Activated CD4-positive, alpha-beta T cell treated with anti-CD3 and anti-CD28 coated beads for 36 hours (primary cell): ENCODE results near the gene GPATCH4. TPM values are rescaled to one million over a fixed set of nuclear protein-coding genes. Genes with fewer than 3 reads are reported as not detected.
"Not testable (repeated sequence)": the region's sequence is repeated elsewhere in the genome, so short reads cannot be mapped to it uniquely, and the experiment has no call there.

ENCODE experiments used
- ATAC-seq: fragments of 200-7000 bp; cut with Tn5 transposase; one replicate; pipeline ENCODE4 v1.10.0; 2021; ENCODE audit warnings: mild to moderate bottlenecking, moderate library complexity
- CTCF ChIA-PET: fragments of 350-600 bp; sonication (Branson Sonifier 250); formaldehyde crosslinking; loops from one replicate; lab custom pipeline; 2021; ENCODE audit warnings: antibody characterized with exemption; lab: Charles Lee
- POLR2A ChIA-PET: fragments of 350-600 bp; sonication (Branson Sonifier 250); formaldehyde crosslinking; loops from one replicate; lab custom pipeline; 2021; ENCODE audit warnings: antibody characterized with exemption, inconsistent platforms; lab: Charles Lee
- DNase-seq: peaks from one replicate; pipeline ENCODE4 v3.0.0-alpha.2; 2020
- H3K27ac Mint-ChIP-seq: one replicate; pipeline ENCODE4 v1.8.0; 2021; ENCODE audit warnings: mixed read lengths
- H3K27me3 Mint-ChIP-seq: one replicate; pipeline ENCODE4 v1.8.0; 2021; ENCODE audit warnings: mixed read lengths
- H3K36me3 Mint-ChIP-seq: one replicate; pipeline ENCODE4 v1.8.0; 2021; ENCODE audit warnings: low read depth, mixed read lengths
- H3K4me1 Mint-ChIP-seq: one replicate; pipeline ENCODE4 v1.8.0; 2021; ENCODE audit warnings: mixed read lengths
- H3K4me3 Mint-ChIP-seq: one replicate; pipeline ENCODE4 v1.8.0; 2021; ENCODE audit warnings: mild to moderate bottlenecking, moderate library complexity, mixed read lengths
- H3K9me3 Mint-ChIP-seq: one replicate; pipeline ENCODE4 v1.8.0; 2021; ENCODE audit warnings: low read depth, mixed read lengths
- intact Hi-C, 2 experiments: fragments of 100-400 bp; cut with DNase I in 1 of 2; cut with micrococcal nuclease in 1 of 2; formaldehyde crosslinking; loops; one replicate each; pipeline versions ENCODE4 v1.14.2 to v1.15.1; 2022 to 2024; cut with DNase I, micrococcal nuclease
- total RNA-seq, 2 experiments: library from RNA; stranded (reverse); gene quantifications; one replicate each; pipeline ENCODE4 v1.2.3, GENCODE V29; 2021

GPATCH4 gene
- total RNA-seq, 2 experiments from 2014 or later, result 38.5 to 48.7 TPM

DNA sequence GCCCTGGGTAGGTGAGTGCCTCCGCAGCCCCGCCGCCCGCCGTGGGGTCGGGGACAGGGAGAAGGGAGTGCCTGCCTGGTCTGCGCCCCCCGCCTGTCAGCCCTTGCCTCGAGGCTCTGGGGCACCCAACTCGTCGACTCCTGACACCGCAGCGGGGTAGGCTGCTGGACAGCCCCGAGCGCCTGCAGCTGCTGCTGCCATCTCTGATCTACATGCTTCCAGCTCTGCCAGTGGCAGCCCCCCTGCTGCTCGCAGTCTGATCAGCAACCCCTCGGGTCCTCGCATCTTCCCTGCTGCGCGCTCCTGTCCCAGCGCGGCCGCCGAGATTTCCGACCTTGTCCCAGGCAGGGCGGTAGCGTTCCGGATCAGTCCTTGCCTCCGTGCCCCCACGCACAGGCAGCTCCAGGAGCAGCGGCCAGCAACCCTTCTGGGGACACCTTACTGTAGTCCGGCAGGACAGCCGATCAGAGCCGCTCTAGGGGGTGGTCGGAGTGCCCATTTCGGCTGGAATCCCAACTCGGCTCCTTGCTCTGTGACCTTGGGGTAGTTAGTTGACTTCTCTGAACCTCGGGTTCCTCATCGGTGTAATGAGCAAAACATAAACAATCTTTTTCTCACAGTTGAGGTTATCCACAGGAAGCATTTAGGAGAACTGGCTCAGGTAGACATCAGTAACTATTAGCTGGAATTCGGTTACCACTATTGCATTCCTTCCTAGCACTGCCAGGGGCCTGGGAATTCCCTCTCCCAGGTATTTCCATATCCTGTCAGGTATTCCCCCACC lies 41.2 kb upstream of the GPATCH4 start:
- no peak overlapping the region for H3K4me3 Mint-ChIP-seq
- intact Hi-C loops, result no loop called here
- H3K4me1 Mint-ChIP-seq, result peaks cover 22% of the 10 kb centered on the region
- ATAC-seq, result peak; percentile 9
- H3K27me3 Mint-ChIP-seq, result peaks cover 76% of the 10 kb centered on the region
- DNase-seq, result no peak
- no peaks in the 10 kb centered on the region for H3K9me3 Mint-ChIP-seq
- POLR2A ChIA-PET, result no interaction called here
- H3K36me3 Mint-ChIP-seq, result no peaks in the 10 kb centered on the region
- no peak overlapping the region for H3K27ac Mint-ChIP-seq
- CTCF ChIA-PET, result interaction anchor here (0.6 to 2.6 kb wide), 13 partner anchors 10 to 124 kb away, joined by 3 to 14 read pairs (median 6); no protein-coding TSS in a partner anchor

DNA sequence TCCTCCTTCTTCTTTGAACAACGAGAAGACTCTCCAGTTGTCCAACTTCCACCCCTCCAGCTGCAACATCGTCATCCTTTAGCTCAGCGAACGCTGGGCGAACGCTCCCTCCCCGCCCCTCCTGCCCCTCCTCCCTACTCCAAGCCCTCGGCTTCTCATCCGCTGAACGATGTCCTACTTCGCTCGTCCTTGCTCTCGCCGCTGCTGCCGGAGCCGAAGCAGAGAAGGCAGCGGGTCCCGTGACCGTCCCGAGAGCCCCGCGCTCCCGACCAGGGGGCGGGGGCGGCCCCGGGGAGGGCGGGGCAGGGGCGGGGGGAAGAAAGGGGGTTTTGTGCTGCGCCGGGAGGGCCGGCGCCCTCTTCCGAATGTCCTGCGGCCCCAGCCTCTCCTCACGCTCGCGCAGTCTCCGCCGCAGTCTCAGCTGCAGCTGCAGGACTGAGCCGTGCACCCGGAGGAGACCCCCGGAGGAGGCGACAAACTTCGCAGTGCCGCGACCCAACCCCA lies 40.5 kb upstream of the GPATCH4 start, which contains the start of gene BCAN:
Gene BCAN, plus strand, starts transcription at position 357 of the 504 bp plus-strand sequence. CDS start 3,938 bp downstream, outside the sequence.
- intact Hi-C loops, result no loop called here
- POLR2A ChIA-PET, result no interaction called here

DNA sequence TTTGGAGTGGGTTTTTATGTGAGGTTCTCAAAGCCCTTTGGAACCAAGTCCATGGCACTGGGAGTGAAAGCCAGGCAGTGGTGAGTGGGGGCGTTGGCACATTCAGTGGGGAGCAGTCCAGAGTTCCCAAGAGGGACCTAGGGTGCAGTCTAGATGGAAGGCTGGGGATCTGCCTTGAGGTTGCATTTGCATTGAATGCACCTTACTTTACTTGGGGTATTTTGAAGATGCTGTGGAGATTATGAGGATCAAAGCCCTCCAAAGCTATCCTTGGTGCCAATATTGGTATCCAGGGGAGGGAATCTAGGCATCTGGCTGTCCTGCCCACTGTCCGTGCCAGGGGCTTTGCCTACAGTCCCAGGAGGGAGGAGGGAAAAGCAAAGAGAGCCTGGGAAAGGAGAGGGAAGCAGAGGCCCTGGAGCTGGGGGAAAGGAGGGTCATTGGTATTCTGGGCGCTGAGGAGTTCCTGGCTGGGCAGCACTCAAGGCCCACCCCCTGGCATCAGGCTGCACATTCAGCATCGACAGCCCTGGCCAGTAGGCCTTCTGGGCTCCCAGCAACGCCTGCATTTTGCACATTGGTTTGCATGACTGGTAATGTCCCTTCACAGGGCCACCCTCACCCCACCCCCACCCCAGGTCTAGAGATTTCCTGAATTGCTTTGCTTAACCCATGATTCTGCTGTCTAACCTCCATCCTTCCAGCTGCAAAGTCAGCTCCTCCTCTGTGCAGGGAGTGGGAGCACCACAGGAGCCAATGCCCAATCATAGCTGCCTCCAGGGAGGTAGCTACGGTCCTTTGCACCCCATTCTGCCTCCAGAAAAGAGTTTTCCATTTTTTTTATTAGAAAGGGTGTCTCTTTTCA lies 39.8 kb upstream of the GPATCH4 start:
- H3K36me3 Mint-ChIP-seq, result no peaks in the 10 kb centered on the region
- H3K9me3 Mint-ChIP-seq, result no peaks in the 10 kb centered on the region
- DNase-seq, result no peak
- H3K27ac Mint-ChIP-seq, result no peak overlapping the region
- intact Hi-C loops, result no loop called here
- peak overlapping the region; percentile 53 for H3K4me3 Mint-ChIP-seq
- peaks cover 22% of the 10 kb centered on the region for H3K4me1 Mint-ChIP-seq
- ATAC-seq, result no peak
- POLR2A ChIA-PET, result no interaction called here
- CTCF ChIA-PET, result interaction anchor here (0.7 to 1.6 kb wide), 4 partner anchors 14 to 49 kb away, joined by 3 to 5 read pairs (median 4); no protein-coding TSS in a partner anchor
- peaks cover 75% of the 10 kb centered on the region for H3K27me3 Mint-ChIP-seq

More for the DNA sequence above, 40.5 kb upstream of the GPATCH4 start, which contains the start of gene BCAN:
- ATAC-seq, result peak; percentile 45
- CTCF ChIA-PET, result interaction anchor here (0.6 to 1.6 kb wide), 5 partner anchors 12 to 48 kb away, joined by 3 to 5 read pairs (median 3); no protein-coding TSS in a partner anchor
- peak; percentile 48 for DNase-seq
- Mint-ChIP-seq H3K36me3 (no peaks in the 10 kb centered on the region), H3K9me3 (no peaks in the 10 kb centered on the region), H3K4me3 (peak within 1 kb of the TSS; percentile 53), H3K27ac (no peak within 1 kb of the TSS), H3K4me1 (peaks cover 22% of the 10 kb centered on the region), H3K27me3 (peaks cover 75% of the 10 kb centered on the region)

DNA sequence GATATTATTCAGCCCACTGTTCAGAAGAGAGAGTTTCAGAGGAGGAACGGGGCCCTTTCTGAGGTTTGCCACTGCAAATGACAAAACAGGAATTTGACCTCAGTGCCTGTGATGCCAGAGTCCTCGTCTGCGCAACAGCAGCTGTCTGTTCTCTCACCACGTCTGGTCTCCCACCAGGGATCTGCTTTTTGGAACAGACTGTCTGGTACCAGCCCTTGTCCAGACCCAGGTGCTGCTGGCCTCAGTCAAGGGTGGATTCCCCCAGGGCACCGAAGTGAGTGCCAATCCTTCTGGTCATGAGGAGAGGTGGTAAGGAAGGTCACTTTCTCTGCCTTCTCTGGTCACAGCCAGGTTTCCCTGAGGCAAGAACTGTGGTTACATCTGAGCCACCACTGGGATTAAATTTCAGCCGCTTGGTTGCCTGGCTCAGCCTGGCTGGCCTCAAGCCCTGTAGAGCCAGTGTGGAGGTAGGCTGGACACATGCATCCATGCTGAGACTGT lies 38.4 kb upstream of the GPATCH4 start:
- intact Hi-C loops, result no loop called here

DNA sequence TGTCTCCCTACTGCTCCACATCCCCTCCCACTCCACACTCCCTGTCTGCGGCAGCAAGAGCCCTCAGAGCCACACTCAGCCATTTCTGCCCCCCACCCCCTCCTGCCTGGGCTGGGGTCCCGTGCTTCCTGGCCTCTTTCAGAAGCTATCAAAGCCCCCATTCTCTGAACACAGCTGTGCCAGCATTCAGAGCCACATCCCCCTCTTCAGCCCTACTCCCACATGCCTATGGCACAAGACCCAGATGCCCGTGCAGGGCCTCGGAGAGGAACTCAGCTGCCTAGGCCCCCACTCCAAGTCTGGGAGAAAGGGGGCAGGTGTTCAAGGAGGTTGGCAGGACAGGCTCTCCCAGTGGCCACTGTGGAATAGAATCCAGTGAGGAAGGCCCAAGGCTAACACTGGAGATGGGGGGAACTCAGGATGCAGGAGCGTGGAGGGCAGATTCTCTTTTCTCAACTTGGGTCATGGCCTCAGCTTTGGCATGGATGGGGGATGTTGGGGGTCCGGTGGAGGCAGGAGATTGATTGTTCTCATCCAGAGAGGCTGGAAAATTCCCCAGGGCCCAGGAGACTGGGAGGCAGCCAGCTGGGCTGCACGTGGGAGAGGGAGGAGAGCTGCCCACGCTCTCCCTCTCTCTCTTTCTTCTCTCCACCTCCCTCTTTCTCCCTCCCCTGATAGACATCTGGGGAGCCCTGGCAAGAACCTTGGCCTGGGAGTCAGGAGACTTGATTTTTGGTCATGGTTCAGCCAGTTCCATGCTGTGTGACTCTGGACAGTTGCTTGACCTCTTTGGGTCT lies 37.1 kb upstream of the GPATCH4 start:
- ATAC-seq (no peak), DNase-seq (no peak)
- Mint-ChIP-seq H3K27me3 (peaks cover 61% of the 10 kb centered on the region), H3K27ac (no peak overlapping the region), H3K4me1 (peaks cover 17% of the 10 kb centered on the region), H3K9me3 (no peaks in the 10 kb centered on the region), H3K36me3 (no peaks in the 10 kb centered on the region), H3K4me3 (no peak overlapping the region)
- ChIA-PET POLR2A (no interaction called here), CTCF (interaction anchor here (0.6 to 2.0 kb wide), 4 partner anchors 10 to 19 kb away, joined by 3 to 8 read pairs (median 5); no protein-coding TSS in a partner anchor)
- intact Hi-C loops, result no loop called here

More for the DNA sequence above, 38.4 kb upstream of the GPATCH4 start:
- peaks cover 68% of the 10 kb centered on the region for H3K27me3 Mint-ChIP-seq
- peaks cover 22% of the 10 kb centered on the region for H3K4me1 Mint-ChIP-seq
- ChIA-PET CTCF (interaction anchor here (0.6 to 2.0 kb wide), 4 partner anchors 13 to 91 kb away, joined by 4 to 5 read pairs (median 4); no protein-coding TSS in a partner anchor), POLR2A (no interaction called here)
- H3K27ac Mint-ChIP-seq, result no peak overlapping the region
- ATAC-seq (no peak), DNase-seq (no peak)
- H3K4me3 Mint-ChIP-seq, result no peak overlapping the region
- H3K36me3 Mint-ChIP-seq, result no peaks in the 10 kb centered on the region
- H3K9me3 Mint-ChIP-seq, result no peaks in the 10 kb centered on the region

DNA sequence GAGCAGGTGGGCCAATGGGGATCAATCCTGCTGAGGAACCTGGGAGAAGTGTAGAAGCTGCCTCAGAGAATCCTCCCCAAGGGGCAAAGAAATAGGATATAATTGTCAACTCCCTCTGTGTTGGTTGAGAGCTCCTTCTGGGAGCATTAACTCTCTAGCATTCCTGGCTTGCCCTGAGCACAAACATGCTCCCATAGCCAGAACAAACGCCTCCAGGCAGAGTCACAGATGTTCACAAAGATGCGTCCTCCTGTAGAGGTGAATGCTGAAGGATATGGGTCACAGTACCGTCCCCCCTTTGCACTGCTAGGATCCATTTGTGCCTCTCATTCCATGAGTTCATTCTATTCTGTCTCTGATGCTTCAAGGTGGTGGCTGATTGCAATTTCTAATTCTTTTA lies 31.1 kb upstream of the GPATCH4 start:
- Mint-ChIP-seq H3K4me1 (no peaks in the 10 kb centered on the region), H3K27ac (no peak overlapping the region), H3K36me3 (no peaks in the 10 kb centered on the region), H3K4me3 (no peak overlapping the region), H3K9me3 (no peaks in the 10 kb centered on the region), H3K27me3 (peaks cover 41% of the 10 kb centered on the region)
- intact Hi-C loops, result no loop called here
- CTCF ChIA-PET, result interaction anchor here (0.8 to 1.0 kb wide), 2 partner anchors 11 to 25 kb away, joined by 4 read pairs; no protein-coding TSS in a partner anchor
- POLR2A ChIA-PET, result no interaction called here
- ATAC-seq (no peak), DNase-seq (no peak)

DNA sequence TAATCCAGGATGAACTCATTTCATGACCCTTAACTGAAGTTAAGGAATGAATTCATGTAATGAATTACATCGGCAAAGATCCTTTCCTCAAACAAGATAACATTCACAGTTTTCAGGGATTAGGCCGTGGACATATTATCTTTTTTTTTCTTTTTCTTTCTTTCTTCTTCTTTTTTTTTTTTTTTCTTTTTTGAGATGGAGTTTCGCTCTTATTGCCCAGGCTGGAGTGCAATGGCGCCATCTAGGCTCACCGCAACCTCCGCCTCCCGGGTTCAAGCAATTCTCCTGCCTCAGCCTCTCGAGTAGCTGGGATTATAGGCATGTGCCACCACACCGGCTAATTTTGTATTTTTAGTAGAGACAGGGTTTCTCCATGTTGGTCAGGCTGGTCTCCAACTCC lies 29.9 kb upstream of the GPATCH4 start:
- ATAC-seq, intact Hi-C loops, H3K4me1 Mint-ChIP-seq, DNase-seq, H3K4me3 Mint-ChIP-seq, POLR2A ChIA-PET, H3K27ac Mint-ChIP-seq, H3K9me3 Mint-ChIP-seq, H3K36me3 Mint-ChIP-seq: not testable (repeated sequence)
- H3K27me3 Mint-ChIP-seq, result peaks cover 40% of the 10 kb centered on the region
- CTCF ChIA-PET, result interaction anchor here (1.2 kb wide), 1 partner anchor 12 kb away, joined by 3 read pairs; no protein-coding TSS in a partner anchor

DNA sequence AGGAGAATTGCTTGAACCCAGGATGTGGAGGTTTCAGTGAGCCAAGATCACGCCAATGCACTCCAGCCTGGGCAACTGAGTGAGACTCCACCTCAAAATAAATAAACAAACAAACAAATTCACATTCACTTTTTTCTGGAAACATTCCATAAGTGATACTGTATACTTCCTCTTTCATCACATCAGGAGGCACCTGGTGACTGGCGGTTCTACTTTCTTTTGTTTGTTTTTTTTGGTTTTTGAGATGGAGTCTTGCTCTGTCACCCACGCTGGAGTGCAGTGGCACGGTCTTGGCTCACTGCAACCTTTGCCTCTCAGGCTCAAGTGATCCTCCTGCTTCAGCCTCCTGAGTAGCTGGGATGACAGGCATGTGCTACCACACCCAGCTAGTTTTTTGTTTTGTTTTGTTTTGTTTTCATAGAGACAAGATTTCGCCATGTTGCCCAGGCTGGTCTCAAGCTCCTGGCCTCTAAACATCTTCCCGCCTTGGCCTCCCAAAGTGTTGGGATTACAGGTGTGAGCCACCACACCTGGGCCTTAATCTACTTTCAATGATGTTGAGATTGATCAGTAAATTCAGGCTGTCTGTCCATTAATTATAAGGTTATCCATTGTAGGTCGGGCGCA lies 28.7 kb upstream of the GPATCH4 start:
- peaks cover 42% of the 10 kb centered on the region for H3K27me3 Mint-ChIP-seq
- ATAC-seq (no peak), DNase-seq (no peak)
- ChIA-PET CTCF (interaction anchor here (0.7 kb wide), 1 partner anchor 12 kb away, joined by 3 read pairs; the partner anchor contains the start of gene BCAN), POLR2A (no interaction called here)
- no peaks in the 10 kb centered on the region for H3K36me3 Mint-ChIP-seq
- no peak overlapping the region for H3K4me3 Mint-ChIP-seq
- intact Hi-C loops, result loop anchor here in 1 of 2 experiments (5.0 kb wide), 1 partner anchor 77 kb away; the partner anchor contains the start of gene CRABP2
- H3K9me3 Mint-ChIP-seq, result no peaks in the 10 kb centered on the region
- no peak overlapping the region for H3K27ac Mint-ChIP-seq
- peaks cover 6% of the 10 kb centered on the region for H3K4me1 Mint-ChIP-seq

DNA sequence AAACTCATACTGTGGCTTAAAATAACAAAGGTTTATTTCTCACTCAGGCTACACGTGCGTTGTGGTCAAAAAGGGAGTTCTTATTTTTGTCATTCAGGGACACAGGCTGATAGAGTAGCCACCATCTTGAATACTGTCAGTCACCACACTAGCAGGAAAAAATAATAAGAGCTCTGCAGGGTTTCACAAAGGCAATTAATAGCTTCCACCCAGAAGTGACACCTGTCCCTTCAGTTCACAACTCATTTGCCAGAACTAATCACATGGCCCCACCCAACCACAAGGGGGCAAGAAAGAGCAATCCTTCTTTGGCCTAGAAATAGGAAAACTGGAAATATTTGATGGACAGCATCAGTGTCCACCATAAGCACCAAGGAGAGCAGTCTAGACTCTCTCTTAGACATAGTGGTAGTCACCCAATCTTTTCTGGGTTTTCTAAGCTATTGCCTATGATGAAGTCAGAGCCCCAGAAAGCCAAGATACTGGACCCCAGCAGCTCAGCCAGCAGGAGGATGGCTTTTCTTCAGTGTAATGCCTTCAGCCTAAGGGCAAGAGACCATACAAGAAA lies 26.1 kb upstream of the GPATCH4 start:
- no peaks in the 10 kb centered on the region for H3K36me3 Mint-ChIP-seq
- no peak overlapping the region for H3K4me3 Mint-ChIP-seq
- peak; percentile 30 for ATAC-seq
- CTCF ChIA-PET, result interaction anchor here (0.6 to 7.0 kb wide), 32 partner anchors 10 to 256 kb away, joined by 3 to 117 read pairs (median 5); partner anchors contain the start of genes BCAN, CRABP2, MEF2D and NAXE
- no peak overlapping the region for H3K27ac Mint-ChIP-seq
- peaks cover 45% of the 10 kb centered on the region for H3K27me3 Mint-ChIP-seq
- peak; percentile 58 for DNase-seq
- peaks cover 6% of the 10 kb centered on the region for H3K4me1 Mint-ChIP-seq
- POLR2A ChIA-PET, result interaction anchor here (0.6 kb wide), 1 partner anchor 25 kb away, joined by 4 read pairs; no protein-coding TSS in a partner anchor
- no peaks in the 10 kb centered on the region for H3K9me3 Mint-ChIP-seq
- intact Hi-C loops, result loop anchor here (1.0 to 5.0 kb wide), 2 partner anchors 80 to 98 kb away; partner anchors contain the start of gene CRABP2 (in 1 of the 2)
